Stimulated activated naive CD8-positive, alpha-beta T cell treated with anti-CD3 and anti-CD28 coated beads, Interleukin-15, amount 100 ng/mL, for 72 hours (primary cell): Measurements from ENCODE around the gene MMS22L.

Experiments used
- ATAC-seq: fragments of 150-1000 bp; cut with Tn5 transposase; 2 replicates; pipeline ENCODE4 v1.10.0; 2021; ENCODE audit warnings: mild to moderate bottlenecking, moderate library complexity
- DNase-seq, 2 donors: peaks; one replicate each; pipeline ENCODE4 v3.0.0; 2021 to 2022
- H3K27ac Mint-ChIP-seq, 2 donors: one replicate each; pipeline ENCODE4 v1.8.0; 2022; ENCODE audit warnings: mild to moderate bottlenecking in 2 of 2, mixed read lengths in 2 of 2, moderate library complexity in 2 of 2
- H3K27me3 Mint-ChIP-seq: one replicate; pipeline ENCODE4 v1.8.0; 2022; ENCODE audit warnings: mixed read lengths
- H3K4me1 Mint-ChIP-seq: one replicate; pipeline ENCODE4 v1.8.0; 2022; ENCODE audit warnings: mild to moderate bottlenecking, mixed read lengths
- H3K4me3 Mint-ChIP-seq, 2 donors: one replicate each; pipeline ENCODE4 v1.8.0; 2022; ENCODE audit warnings: mild to moderate bottlenecking in 2 of 2, mixed read lengths in 2 of 2, moderate library complexity in 1 of 2
- H3K9me3 Mint-ChIP-seq, 2 donors: one replicate each; pipeline ENCODE4 v1.8.0; 2022; ENCODE audit warnings: mixed read lengths in 2 of 2

MMS22L gene

GRCh38 chr6:97092673-97093305 is 190.2 kb downstream of the MMS22L start:
- Mint-ChIP-seq H3K27me3 (no peaks in the 10 kb centered on the region), H3K9me3 (no peaks in the 10 kb centered on the region), H3K4me3 (no peak overlapping the region), H3K27ac (no peak overlapping the region), H3K4me1 (peaks cover 12% of the 10 kb centered on the region)
- no peak for DNase-seq
- ATAC-seq, result no peak
